ENCODE measurements around the gene CUL1. TPM values are rescaled to one million over a fixed set of nuclear protein-coding genes. Genes with fewer than 3 reads are reported as not detected.
A peak's percentile ranks its signal among the peaks of the same experiment; 100 is the strongest.

Gene CUL1
- total RNA-seq, 2 donors from 2014 or later: 35.0 to 42.1 TPM

DNA sequence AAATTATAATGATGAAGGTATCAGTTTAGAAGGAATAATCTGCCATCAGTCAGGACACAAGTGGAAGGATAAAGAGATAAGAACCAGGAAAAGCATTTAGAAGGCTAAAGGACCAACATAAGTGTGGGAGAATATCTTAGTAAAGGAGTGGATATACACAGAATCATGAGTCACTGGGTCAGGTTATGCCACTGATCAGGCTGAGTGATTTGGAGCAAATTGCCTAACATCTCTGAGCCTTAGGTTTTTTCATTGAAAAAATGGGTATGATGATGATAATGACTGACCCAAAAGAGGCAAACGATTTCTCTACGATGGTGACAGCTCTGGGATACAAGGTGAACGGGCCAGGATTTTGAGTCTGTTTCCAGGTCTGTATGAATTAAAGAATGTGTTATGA lies 2.8 kb upstream of the CUL1 start:
- TF ChIP-seq CTCF (conservative IDR thresholded peaks at IDR 0.05): no peak
- H3K4me3 Mint-ChIP-seq: no peak overlapping the region
- Histone ChIP-seq H3K4me3 (ENCODE audit: low read length) (no peak overlapping the region), H3K9ac (ENCODE audit: extremely low read depth, low read length, poor library complexity, severe bottlenecking) (no peak overlapping the region), H3K4me1 (ENCODE audit: control insufficient read depth, insufficient read depth, low read length) (peaks cover 5% of the 10 kb centered on the region), H3K27me3 (ENCODE audit: control insufficient read depth, insufficient read depth, low read length, poor library complexity, severe bottlenecking) (peaks cover 36% of the 10 kb centered on the region), H3K27ac (ENCODE audit: low read depth, low read length) (no peak overlapping the region), H3K9me3 (ENCODE audit: control insufficient read depth, low read length) (no peaks in the 10 kb centered on the region), H3K36me3 (ENCODE audit: control insufficient read depth, insufficient read depth, low read length) (no peaks in the 10 kb centered on the region)
- no peaks in the 10 kb centered on the region for H3K9me3 Mint-ChIP-seq
- DNase-seq: no peak
- peaks cover 24% of the 10 kb centered on the region for H3K4me1 Mint-ChIP-seq
- 95 to 100% methylated on average over 3 of the region's 3 CpGs for WGBS, 2 experiments (ENCODE audit: insufficient coverage in 1 of 2, insufficient read length in 1 of 2)
- H3K36me3 Mint-ChIP-seq (ENCODE audit: low read depth): no peaks in the 10 kb centered on the region
- no peak overlapping the region for H3K27ac Mint-ChIP-seq
- H3K27me3 Mint-ChIP-seq (ENCODE audit: insufficient read depth): peaks cover 34% of the 10 kb centered on the region

GRCh38 chr7:148696787-148697186 lies 1.9 kb upstream of the CUL1 start:
- peaks cover 44% of the 10 kb centered on the region for H3K27me3 ChIP-seq (ENCODE audit: control insufficient read depth, insufficient read depth, low read length, poor library complexity, severe bottlenecking)
- H3K27ac ChIP-seq (ENCODE audit: low read depth, low read length): no peak overlapping the region
- TF ChIP-seq CTCF (conservative IDR thresholded peaks at IDR 0.05): no peak
- no peak for DNase-seq
- H3K4me3 ChIP-seq (ENCODE audit: low read length): no peak overlapping the region
- Mint-ChIP-seq H3K27me3 (ENCODE audit: insufficient read depth) (peaks cover 42% of the 10 kb centered on the region), H3K36me3 (ENCODE audit: low read depth) (no peaks in the 10 kb centered on the region), H3K4me1 (peaks cover 32% of the 10 kb centered on the region), H3K4me3 (peak overlapping the region; percentile 64), H3K27ac (no peak overlapping the region), H3K9me3 (no peaks in the 10 kb centered on the region)
- peaks cover 5% of the 10 kb centered on the region for H3K4me1 ChIP-seq (ENCODE audit: control insufficient read depth, insufficient read depth, low read length)
- WGBS, 2 experiments (ENCODE audit: insufficient coverage in 1 of 2, insufficient read length in 1 of 2): 89 to 93% methylated on average over 5 of the region's 5 CpGs
- H3K36me3 ChIP-seq (ENCODE audit: control insufficient read depth, insufficient read depth, low read length): no peaks in the 10 kb centered on the region
- H3K9me3 ChIP-seq (ENCODE audit: control insufficient read depth, low read length): no peaks in the 10 kb centered on the region
- no peak overlapping the region for H3K9ac ChIP-seq (ENCODE audit: extremely low read depth, low read length, poor library complexity, severe bottlenecking)

- no peaks in the 10 kb centered on the region for H3K36me3 ChIP-seq (ENCODE audit: control insufficient read depth, insufficient read depth, low read length)
- H3K27ac Mint-ChIP-seq: peak overlapping the region; percentile 75
- H3K27me3 Mint-ChIP-seq (ENCODE audit: insufficient read depth): peaks cover 43% of the 10 kb centered on the region
- H3K4me1 Mint-ChIP-seq: peaks cover 35% of the 10 kb centered on the region
- H3K9ac ChIP-seq (ENCODE audit: extremely low read depth, low read length, poor library complexity, severe bottlenecking): peak overlapping the region; percentile 48
- H3K4me3 ChIP-seq (ENCODE audit: low read length): peak overlapping the region; percentile 89
- WGBS, 2 experiments (ENCODE audit: insufficient coverage in 1 of 2, insufficient read length in 1 of 2): 67 to 90% methylated on average over 8 to 18 of the region's 18 CpGs
- peaks cover 8% of the 10 kb centered on the region for H3K4me1 ChIP-seq (ENCODE audit: control insufficient read depth, insufficient read depth, low read length)
- H3K9me3 Mint-ChIP-seq: no peaks in the 10 kb centered on the region
- peaks cover 51% of the 10 kb centered on the region for H3K27me3 ChIP-seq (ENCODE audit: control insufficient read depth, insufficient read depth, low read length, poor library complexity, severe bottlenecking)
- H3K9me3 ChIP-seq (ENCODE audit: control insufficient read depth, low read length): no peaks in the 10 kb centered on the region
- H3K4me3 Mint-ChIP-seq: peak overlapping the region; percentile 64
- TF ChIP-seq CTCF (conservative IDR thresholded peaks at IDR 0.05): no peak
- H3K27ac ChIP-seq (ENCODE audit: low read depth, low read length): peak overlapping the region; percentile 83
- no peak for DNase-seq
- H3K36me3 Mint-ChIP-seq (ENCODE audit: low read depth): no peaks in the 10 kb centered on the region
These were observed 1.3 kb upstream of the CUL1 start for GRCh38 chr7:148697256-148698006.
